GM23338 (cell line): ENCODE results near the gene ETFRF1. TPM values are rescaled to one million over a fixed set of nuclear protein-coding genes. Genes with fewer than 3 reads are reported as not detected.

ENCODE experiments used
- ATAC-seq: fragments of 200-7000 bp; cut with Tn5 transposase; 3 replicates; pipeline ENCODE4 v1.9.1; 2020
- DNase-seq: peaks from one replicate; pipeline ENCODE4 v3.0.0-alpha.2; 2015; ENCODE audit warnings: low spot score
- H2AFZ ChIP-seq: fragments of 200-600 bp; sonication (generic); 2 replicates; pipeline ENCODE4 v1.8.0; 2016; ENCODE audit warnings: antibody characterized with exemption, mild to moderate bottlenecking, moderate library complexity
- H3F3A ChIP-seq: fragments of 200-600 bp; sonication (generic); replicated peaks from 2 replicates; pipeline ENCODE4 v1.8.0; 2017; ENCODE audit warnings: antibody characterized with exemption, mixed run types, low read depth
- H3K27ac ChIP-seq: fragments of 200-600 bp; sonication (generic); 2 replicates; pipeline ENCODE4 v1.6.1; 2016; ENCODE audit warnings: low read depth
- H3K27me3 ChIP-seq: fragments of 200-600 bp; sonication (generic); 2 replicates; pipeline ENCODE4 v1.8.0; 2016; ENCODE audit warnings: mild to moderate bottlenecking, mixed run types, moderate library complexity; ENCODE audit not compliant: insufficient read depth
- H3K36me3 ChIP-seq: fragments of 200-600 bp; sonication (generic); 2 replicates; pipeline ENCODE4 v1.8.0; 2016; ENCODE audit warnings: mild to moderate bottlenecking; ENCODE audit not compliant: insufficient read depth
- H3K4me1 ChIP-seq: fragments of 200-600 bp; sonication (generic); 2 replicates; pipeline ENCODE4 v1.8.0; 2016; ENCODE audit warnings: mild to moderate bottlenecking, moderate library complexity; ENCODE audit not compliant: insufficient read depth
- H3K4me2 ChIP-seq: fragments of 200-600 bp; sonication (generic); 2 replicates; pipeline ENCODE4 v1.7.1; 2017; ENCODE audit warnings: mixed run types
- H3K4me3 ChIP-seq: fragments of 200-600 bp; sonication (generic); 2 replicates; pipeline ENCODE4 v1.6.1; 2016; ENCODE audit warnings: mixed run types
- H3K79me2 ChIP-seq: fragments of 200-600 bp; sonication (generic); replicated peaks from 2 replicates; pipeline ENCODE4 v1.8.0; 2017; ENCODE audit warnings: mild to moderate bottlenecking; ENCODE audit not compliant: insufficient read depth
- H3K9me2 ChIP-seq: fragments of 200-600 bp; sonication (generic); 2 replicates; pipeline ENCODE4 v1.8.0; 2017; ENCODE audit not compliant: insufficient read depth
- H4K20me1 ChIP-seq: fragments of 200-600 bp; sonication (generic); replicated peaks from 2 replicates; pipeline ENCODE4 v1.8.0; 2017; ENCODE audit warnings: mild to moderate bottlenecking; ENCODE audit not compliant: insufficient read depth
- H3K27ac Mint-ChIP-seq: 2 replicates; pipeline ENCODE4 v1.8.0; 2020; ENCODE audit warnings: inconsistent platforms, mild to moderate bottlenecking, moderate library complexity, mixed read lengths
- H3K27me3 Mint-ChIP-seq: 3 replicates; pipeline ENCODE4 v1.8.0; 2022; ENCODE audit warnings: low read depth, mild to moderate bottlenecking, moderate library complexity, mixed read lengths, inconsistent platforms; ENCODE audit not compliant: insufficient read depth, poor library complexity
- H3K36me3 Mint-ChIP-seq: 3 replicates; pipeline ENCODE4 v1.8.0; 2021; ENCODE audit warnings: low read depth, mild to moderate bottlenecking, inconsistent platforms, moderate library complexity, mixed read lengths
- H3K4me1 Mint-ChIP-seq: 3 replicates; pipeline ENCODE4 v1.8.0; 2020; ENCODE audit warnings: mild to moderate bottlenecking, inconsistent platforms, mixed read lengths
- H3K4me3 Mint-ChIP-seq: 3 replicates; pipeline ENCODE4 v1.8.0; 2021; ENCODE audit warnings: moderate library complexity, mild to moderate bottlenecking, inconsistent platforms, mixed read lengths
- H3K9me3 Mint-ChIP-seq: 3 replicates; pipeline ENCODE4 v1.8.0; 2020; ENCODE audit warnings: moderate library complexity, mild to moderate bottlenecking, inconsistent platforms, mixed read lengths
- CREB1 ChIP-seq: fragments of 250-450 bp; sonication (Bioruptor Pico); IDR thresholded peaks from 2 replicates; pipeline ENCODE4 v1.5.0; 2020; ENCODE audit warnings: low read depth, mild to moderate bottlenecking, moderate library complexity
- EZH2phosphoT487 ChIP-seq: fragments of 200-600 bp; sonication (generic); IDR thresholded peaks from one replicate; pipeline ENCODE4 v1.8.1; 2018; ENCODE audit warnings: antibody characterized with exemption; ENCODE audit not compliant: unreplicated experiment
- JUNB ChIP-seq: IDR thresholded peaks from one replicate; pipeline ENCODE4 v1.6.1; 2016; ENCODE audit warnings: antibody characterized with exemption; ENCODE audit not compliant: unreplicated experiment
- NANOG ChIP-seq: IDR thresholded peaks from 2 replicates; pipeline ENCODE4 v1.6.1; 2016; ENCODE audit warnings: antibody characterized with exemption, borderline replicate concordance
- POLR2AphosphoS5 ChIP-seq: IDR thresholded peaks from 2 replicates; pipeline ENCODE4 v1.6.1; 2016; ENCODE audit warnings: antibody characterized with exemption, low read depth
- STAT1 ChIP-seq: IDR thresholded peaks from one replicate; pipeline ENCODE4 v1.6.1; 2016; ENCODE audit warnings: antibody characterized with exemption; ENCODE audit not compliant: unreplicated experiment
- ZNF331 ChIP-seq: fragments of 250-450 bp; sonication (Bioruptor Pico); IDR thresholded peaks from 2 replicates; pipeline ENCODE4 v1.5.0; 2020; ENCODE audit warnings: low read depth, mild to moderate bottlenecking, moderate library complexity
- ZNF462 ChIP-seq: fragments of 250-450 bp; sonication (Bioruptor Pico); IDR thresholded peaks from 2 replicates; pipeline ENCODE4 v1.5.0; 2020; ENCODE audit warnings: mild to moderate bottlenecking, moderate library complexity
- polyA plus RNA-seq: library from polyadenylated mRNA; unstranded; fragments of >200 nt; fragmentation: Nextera tagmentation; extraction: Ambion mirVana; gene quantifications from 2 replicates; pipeline ENCODE4 v1.2.1, GENCODE V29; 2016
- total RNA-seq: library from RNA; depleted of rRNA; stranded (reverse); fragments of >200 nt; shearing (Covaris generic); gene quantifications from 2 replicates; pipeline ENCODE4 v1.2.3, GENCODE V29; 2014
- TF ChIP-seq, protein P1 (sequence below): IDR thresholded peaks from one replicate; pipeline ENCODE4 v1.6.1; 2018; ENCODE audit warnings: antibody characterized with exemption; ENCODE audit not compliant: unreplicated experiment
- TF ChIP-seq, protein P2 (sequence below): IDR thresholded peaks from 2 replicates; pipeline ENCODE4 v1.6.1; 2016; ENCODE audit warnings: antibody characterized with exemption

Gene ETFRF1
- total and polyA plus RNA-seq, 2 experiments from 2014 or later, result 8.1 to 14.2 TPM

GRCh38 chr12:25207411-25207810, 12.4 kb downstream of the ETFRF1 start:
- DNase-seq, result no peak
- Histone ChIP-seq H3K4me3 (no peak overlapping the region), H2AFZ (no peak overlapping the region), H3K9me2 (no peaks in the 10 kb centered on the region), H3K36me3 (no peaks in the 10 kb centered on the region; the same call in 1 of the 2 replicates), H3K4me2 (no peak overlapping the region), H3F3A (no peaks in the 10 kb centered on the region), H3K79me2 (no peaks in the 10 kb centered on the region), H3K27me3 (no peaks in the 10 kb centered on the region), H3K27ac (no peak overlapping the region), H4K20me1 (peaks cover 6% of the 10 kb centered on the region; the same call in 1 of the 2 replicates), H3K4me1 (no peaks in the 10 kb centered on the region)
- H3K36me3 Mint-ChIP-seq, result peaks cover 11% of the 10 kb centered on the region; the same call in 2 of the 3 replicates
- no peak overlapping the region for H3K27ac Mint-ChIP-seq
- no peak for ATAC-seq
- H3K4me3 Mint-ChIP-seq, result no peak overlapping the region
- H3K4me1 Mint-ChIP-seq, result no peaks in the 10 kb centered on the region; the same call in 2 of the 3 replicates
- TF ChIP-seq, protein P1, sequence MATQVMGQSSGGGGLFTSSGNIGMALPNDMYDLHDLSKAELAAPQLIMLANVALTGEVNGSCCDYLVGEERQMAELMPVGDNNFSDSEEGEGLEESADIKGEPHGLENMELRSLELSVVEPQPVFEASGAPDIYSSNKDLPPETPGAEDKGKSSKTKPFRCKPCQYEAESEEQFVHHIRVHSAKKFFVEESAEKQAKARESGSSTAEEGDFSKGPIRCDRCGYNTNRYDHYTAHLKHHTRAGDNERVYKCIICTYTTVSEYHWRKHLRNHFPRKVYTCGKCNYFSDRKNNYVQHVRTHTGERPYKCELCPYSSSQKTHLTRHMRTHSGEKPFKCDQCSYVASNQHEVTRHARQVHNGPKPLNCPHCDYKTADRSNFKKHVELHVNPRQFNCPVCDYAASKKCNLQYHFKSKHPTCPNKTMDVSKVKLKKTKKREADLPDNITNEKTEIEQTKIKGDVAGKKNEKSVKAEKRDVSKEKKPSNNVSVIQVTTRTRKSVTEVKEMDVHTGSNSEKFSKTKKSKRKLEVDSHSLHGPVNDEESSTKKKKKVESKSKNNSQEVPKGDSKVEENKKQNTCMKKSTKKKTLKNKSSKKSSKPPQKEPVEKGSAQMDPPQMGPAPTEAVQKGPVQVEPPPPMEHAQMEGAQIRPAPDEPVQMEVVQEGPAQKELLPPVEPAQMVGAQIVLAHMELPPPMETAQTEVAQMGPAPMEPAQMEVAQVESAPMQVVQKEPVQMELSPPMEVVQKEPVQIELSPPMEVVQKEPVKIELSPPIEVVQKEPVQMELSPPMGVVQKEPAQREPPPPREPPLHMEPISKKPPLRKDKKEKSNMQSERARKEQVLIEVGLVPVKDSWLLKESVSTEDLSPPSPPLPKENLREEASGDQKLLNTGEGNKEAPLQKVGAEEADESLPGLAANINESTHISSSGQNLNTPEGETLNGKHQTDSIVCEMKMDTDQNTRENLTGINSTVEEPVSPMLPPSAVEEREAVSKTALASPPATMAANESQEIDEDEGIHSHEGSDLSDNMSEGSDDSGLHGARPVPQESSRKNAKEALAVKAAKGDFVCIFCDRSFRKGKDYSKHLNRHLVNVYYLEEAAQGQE, result no peak
- TF ChIP-seq POLR2AphosphoS5, result no peak
- TF ChIP-seq, protein P2, sequence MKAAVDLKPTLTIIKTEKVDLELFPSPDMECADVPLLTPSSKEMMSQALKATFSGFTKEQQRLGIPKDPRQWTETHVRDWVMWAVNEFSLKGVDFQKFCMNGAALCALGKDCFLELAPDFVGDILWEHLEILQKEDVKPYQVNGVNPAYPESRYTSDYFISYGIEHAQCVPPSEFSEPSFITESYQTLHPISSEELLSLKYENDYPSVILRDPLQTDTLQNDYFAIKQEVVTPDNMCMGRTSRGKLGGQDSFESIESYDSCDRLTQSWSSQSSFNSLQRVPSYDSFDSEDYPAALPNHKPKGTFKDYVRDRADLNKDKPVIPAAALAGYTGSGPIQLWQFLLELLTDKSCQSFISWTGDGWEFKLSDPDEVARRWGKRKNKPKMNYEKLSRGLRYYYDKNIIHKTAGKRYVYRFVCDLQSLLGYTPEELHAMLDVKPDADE, result no peak
- TF ChIP-seq CREB1 (CRISPR knock-in tag), result no peak
- TF ChIP-seq STAT1, result no peak
- no peak for TF ChIP-seq NANOG
- TF ChIP-seq ZNF331 (CRISPR knock-in tag), result no peak
- no peaks in the 10 kb centered on the region for H3K9me3 Mint-ChIP-seq
- no peaks in the 10 kb centered on the region for H3K27me3 Mint-ChIP-seq

GRCh38 chr12:25207846-25208245, 12.8 kb downstream of the ETFRF1 start:
- peaks cover 11% of the 10 kb centered on the region; the same call in 2 of the 3 replicates for H3K36me3 Mint-ChIP-seq
- Histone ChIP-seq H3K4me3 (no peak overlapping the region), H3K79me2 (no peaks in the 10 kb centered on the region), H3K36me3 (no peaks in the 10 kb centered on the region; the same call in 1 of the 2 replicates), H3K27me3 (no peaks in the 10 kb centered on the region), H4K20me1 (peaks cover 6% of the 10 kb centered on the region; the same call in 1 of the 2 replicates), H3K27ac (no peak overlapping the region), H3K9me2 (no peaks in the 10 kb centered on the region), H3K4me2 (no peak overlapping the region), H3F3A (no peaks in the 10 kb centered on the region), H2AFZ (no peak overlapping the region), H3K4me1 (no peaks in the 10 kb centered on the region)
- no peak overlapping the region for H3K27ac Mint-ChIP-seq
- no peaks in the 10 kb centered on the region for H3K27me3 Mint-ChIP-seq
- DNase-seq, result no peak
- TF ChIP-seq JUNB (no peak), ZNF331 (CRISPR knock-in tag) (no peak), EZH2phosphoT487 (no peak), ZNF462 (CRISPR knock-in tag) (no peak)
- no peak overlapping the region for H3K4me3 Mint-ChIP-seq
- no peaks in the 10 kb centered on the region for H3K9me3 Mint-ChIP-seq
- ATAC-seq, result no peak
- H3K4me1 Mint-ChIP-seq, result no peaks in the 10 kb centered on the region
